HG02981 (cell line): Measurements from ENCODE around the gene SRSF9.
"Not testable (repeated sequence)": the region's sequence is repeated elsewhere in the genome, so short reads cannot be mapped to it uniquely, and the experiment has no call there.

Experiments used
- ATAC-seq: cut with Tn5 transposase; IDR thresholded peaks from one replicate; pipeline ENCODE4 v1.9.1; 2021; ENCODE audit warnings: mild to moderate bottlenecking, moderate library complexity; ENCODE audit not compliant: unreplicated experiment

The SRSF9 gene, protein sequence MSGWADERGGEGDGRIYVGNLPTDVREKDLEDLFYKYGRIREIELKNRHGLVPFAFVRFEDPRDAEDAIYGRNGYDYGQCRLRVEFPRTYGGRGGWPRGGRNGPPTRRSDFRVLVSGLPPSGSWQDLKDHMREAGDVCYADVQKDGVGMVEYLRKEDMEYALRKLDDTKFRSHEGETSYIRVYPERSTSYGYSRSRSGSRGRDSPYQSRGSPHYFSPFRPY

DNA sequence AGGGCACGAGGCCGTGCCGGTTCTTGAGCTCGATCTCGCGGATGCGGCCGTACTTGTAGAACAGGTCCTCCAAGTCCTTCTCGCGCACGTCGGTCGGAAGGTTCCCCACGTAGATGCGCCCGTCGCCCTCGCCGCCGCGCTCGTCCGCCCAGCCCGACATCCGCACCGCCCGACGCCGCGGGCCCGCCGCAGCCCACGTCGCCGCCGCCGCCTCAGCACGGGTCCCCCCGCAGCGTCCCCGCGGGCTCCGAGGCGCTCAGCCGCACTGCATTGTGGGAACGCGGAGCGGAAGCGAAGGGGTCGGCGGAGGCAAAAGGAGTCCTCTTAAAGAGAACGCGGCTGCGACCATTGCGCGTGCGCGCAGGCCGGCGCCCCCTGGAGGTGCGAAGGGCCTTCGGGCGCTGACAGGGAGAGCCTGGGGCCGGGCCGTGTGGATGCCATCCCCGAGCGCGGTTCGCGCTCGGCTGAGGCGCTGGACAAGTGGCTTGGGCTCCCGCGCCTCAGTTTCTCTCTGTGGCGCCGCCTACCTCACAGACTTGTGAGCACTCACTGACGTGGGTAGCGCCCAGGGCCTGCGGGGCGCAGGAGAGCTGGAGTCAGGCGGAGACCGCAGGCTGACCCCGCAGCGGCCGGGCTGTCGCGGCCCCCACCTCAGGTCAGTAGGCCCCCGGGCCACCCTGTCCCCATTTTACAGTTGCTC is at the start of gene SRSF9:
TSS of gene SRSF9 (minus strand) at position 299 of the 700 bp plus-strand sequence. CDS start at position 160, 139 bp downstream.
- peak; percentile 85 for ATAC-seq

DNA sequence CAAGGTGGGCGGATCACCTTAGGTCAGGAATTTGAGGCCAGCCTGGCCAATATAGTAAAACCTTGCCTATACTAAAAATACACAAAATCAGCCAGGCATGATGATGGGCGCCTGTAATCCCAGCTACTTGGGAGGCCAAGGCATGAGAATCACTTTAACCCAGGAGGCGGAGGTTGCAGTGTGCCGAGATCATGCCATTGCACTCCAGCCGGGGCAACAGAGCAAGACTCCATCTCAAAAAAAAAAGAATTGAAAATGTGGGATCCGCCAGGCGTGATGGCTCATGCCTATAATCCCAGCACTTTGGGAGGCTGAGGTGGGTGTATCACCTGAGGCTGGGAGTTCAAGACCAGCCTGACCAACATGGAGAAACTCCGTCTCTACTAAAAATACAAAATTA is 49.8 kb upstream of the SRSF9 start:
- ATAC-seq, result not testable (repeated sequence)

DNA sequence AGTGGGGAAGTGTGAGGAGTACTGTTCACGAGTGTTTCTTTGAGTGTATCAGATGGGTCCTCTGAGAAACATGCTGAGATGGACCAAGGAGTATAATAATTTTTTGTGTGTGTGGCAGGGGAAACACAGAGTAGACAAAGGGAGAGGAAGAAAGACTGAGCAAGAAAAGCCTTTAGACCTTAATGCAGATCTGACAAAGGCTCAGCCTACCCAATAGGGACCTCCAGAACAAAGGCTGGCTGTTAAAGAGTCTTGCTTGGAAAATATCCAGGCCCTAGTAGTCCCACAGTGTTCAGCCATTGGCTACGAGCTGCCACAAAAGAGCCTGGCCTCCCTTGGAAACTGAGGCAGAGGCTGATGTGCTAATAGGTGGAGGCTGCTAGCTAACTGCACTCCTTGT is 45.9 kb upstream of the SRSF9 start:
- ATAC-seq, result no peak

DNA sequence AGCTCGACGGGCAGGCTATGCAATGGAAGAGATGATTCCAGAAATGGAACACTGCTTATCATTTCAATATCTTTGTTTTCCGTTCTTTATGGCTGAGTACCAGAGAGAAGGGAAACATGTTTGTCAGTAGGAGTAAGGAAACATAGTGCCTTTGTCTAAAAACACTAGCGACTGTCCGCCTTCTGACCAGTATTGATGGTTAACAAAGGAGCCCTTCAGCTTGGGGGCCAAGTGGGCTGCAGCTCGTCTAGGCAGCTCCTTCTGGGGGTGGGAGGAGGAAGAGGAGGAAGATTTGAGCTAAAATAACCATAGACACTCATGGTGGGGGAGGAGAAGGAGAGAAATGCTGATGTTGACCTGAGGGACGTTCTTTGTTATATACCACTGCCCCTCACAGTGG is 44.5 kb upstream of the SRSF9 start:
- ATAC-seq, result no peak

DNA sequence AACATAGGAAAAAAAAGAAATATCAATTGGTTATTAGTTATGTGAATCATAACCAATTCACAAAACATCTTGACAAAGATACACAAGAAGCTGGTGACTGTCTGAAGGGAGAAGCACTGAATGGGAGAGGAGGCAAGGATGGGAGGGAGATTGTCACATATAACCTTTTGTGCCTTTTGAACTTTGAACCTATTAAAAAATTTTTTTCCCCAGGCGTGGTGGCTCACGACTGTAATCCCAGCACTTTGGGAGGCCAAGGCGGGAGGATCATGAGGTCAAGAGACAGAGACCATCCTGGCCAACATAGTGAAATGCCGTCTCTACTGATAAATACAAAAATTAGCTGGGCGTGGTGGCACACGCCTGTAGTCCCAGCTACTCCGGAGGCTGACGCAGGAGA is 39.0 kb upstream of the SRSF9 start:
- ATAC-seq, result no peak

DNA sequence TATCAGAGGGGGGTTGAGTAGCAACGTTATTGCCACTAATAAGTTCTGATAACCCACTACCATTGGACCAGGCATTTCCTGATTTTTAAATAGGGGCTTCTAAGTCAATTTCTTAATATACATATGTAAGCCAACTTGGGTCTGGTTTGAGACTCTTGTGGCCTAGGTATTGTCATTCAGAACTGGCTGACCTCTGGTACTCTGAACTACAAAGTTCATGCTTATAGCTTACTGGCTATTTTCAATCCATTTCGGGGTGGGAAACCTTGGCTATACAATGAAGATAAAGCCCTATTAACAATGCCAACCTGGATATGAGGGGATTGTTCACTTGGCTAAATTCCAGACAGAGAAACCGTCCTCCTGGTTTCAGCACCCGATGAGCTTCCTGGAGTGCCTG is 35.0 kb upstream of the SRSF9 start:
- ATAC-seq, result no peak

DNA sequence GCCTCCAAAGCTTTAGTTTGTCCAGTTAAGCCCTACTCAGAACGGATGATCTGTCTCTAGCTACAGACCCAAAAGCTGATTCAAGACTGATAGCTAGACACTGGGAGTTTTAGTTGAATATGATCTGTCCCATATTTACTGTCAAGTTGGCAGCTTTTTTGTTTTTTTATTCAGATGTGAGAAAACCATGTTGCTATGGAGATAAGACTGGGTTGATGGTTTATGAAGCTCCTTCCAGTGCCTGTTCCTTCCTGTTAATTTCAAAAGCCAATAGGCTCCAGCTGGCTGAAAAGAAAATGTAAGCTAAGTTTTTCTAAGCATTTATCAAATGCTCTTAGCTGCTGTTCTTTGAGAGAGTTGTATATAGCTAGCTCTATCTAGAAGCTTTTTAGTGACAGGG is 31.0 kb upstream of the SRSF9 start:
- no peak for ATAC-seq

DNA sequence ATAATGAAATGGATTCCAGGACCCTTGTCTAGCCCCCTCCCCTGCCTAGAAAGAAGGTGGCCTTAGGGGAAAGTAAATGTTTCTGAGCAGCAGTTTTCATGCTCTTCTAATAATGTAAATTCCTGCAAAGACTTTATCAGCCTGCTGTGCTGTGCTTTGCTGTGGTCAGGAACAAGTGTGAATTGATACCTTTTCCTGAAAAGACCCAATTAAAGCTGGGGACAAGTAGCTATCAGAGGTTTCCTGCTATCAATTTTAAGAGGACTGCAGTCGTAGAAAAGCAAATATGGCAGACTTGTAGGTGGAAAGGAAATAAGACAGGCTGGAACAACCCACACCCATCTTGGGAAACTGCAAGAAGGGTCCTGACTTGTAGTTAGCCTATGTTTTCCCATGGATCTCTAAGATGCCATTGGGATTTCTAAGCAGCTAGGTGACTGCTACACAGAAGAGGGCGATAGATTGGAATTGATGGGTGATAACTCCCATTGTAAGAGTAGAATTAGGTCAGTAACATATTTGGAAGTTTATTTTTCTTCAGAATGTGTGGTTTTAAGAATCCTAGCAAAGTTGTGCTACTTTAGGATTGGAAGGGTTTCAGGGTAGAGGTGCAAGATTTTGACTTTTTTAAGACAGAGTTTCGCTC is 29.4 kb upstream of the SRSF9 start:
- ATAC-seq, result no peak

DNA sequence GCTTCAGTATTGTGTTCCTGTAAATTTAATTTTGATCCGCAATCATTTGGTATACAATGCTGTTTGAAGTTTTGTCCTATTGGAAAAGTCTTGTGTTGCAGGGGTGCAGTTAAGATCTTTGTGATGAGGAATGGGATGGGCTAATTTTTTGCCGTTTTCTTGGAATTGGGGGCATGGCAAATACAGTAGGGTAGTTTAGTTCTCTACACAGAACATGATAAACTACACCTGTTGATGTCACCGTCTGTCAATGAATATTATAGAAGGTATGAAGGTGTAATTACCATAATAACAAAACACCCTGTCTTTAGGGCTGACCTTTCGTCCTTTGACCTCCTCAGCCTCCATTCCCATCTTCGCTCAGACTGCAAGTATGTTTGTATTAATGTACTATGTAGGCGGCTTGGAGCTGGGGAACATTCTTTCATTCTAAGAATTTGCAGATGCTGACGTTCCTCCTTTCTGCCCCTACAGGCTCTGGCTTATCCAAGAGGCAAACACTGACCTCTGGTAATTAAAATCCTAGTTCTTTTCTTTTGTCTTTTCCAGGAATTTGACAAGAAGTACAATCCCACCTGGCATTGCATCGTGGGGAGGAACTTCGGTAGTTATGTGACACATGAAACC is 28.1 kb upstream of the SRSF9 start:
- no peak for ATAC-seq

DNA sequence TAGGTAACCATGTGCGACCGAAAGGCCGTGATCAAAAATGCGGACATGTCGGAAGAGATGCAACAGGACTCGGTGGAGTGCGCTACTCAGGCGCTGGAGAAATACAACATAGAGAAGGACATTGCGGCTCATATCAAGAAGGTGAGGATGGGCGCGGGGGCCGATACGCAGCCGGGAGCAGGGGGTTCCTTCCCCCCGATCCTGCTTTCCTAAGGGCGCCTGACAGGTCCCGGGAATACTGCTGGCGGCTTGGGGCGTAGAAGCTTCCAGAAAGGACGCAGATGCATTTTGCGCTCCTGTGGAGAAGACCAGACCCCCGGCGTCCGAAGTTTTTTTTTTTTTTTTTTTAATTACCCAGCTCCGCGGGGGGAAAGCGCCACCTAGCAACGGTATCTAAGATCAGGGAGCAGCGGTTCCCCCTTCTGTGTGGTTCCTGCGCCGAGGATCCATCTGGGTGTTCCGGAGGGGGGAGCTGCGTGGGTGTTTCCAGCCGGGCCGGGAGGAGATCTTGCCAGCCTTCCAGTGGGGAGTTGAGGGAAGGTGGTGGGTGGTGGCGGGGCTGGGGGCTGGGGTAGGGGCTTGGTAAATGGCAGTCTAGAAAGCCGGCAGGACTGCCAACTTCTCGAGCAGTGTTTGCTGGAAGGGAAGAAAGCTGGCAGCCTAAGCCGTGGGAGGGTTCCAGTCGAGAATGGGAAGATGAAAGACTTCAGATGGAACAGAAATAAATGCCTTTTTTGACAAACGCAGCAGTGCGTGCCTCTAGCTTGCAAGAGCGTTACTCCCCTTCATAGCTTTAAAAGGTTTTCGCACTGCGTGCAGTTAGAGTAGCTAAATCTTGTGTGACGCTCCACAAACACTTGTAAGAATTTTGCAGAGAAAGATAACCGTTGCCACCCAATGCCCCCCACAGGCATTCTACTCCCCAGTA is 27.1 kb upstream of the SRSF9 start:
- ATAC-seq, result peak; percentile 14

DNA sequence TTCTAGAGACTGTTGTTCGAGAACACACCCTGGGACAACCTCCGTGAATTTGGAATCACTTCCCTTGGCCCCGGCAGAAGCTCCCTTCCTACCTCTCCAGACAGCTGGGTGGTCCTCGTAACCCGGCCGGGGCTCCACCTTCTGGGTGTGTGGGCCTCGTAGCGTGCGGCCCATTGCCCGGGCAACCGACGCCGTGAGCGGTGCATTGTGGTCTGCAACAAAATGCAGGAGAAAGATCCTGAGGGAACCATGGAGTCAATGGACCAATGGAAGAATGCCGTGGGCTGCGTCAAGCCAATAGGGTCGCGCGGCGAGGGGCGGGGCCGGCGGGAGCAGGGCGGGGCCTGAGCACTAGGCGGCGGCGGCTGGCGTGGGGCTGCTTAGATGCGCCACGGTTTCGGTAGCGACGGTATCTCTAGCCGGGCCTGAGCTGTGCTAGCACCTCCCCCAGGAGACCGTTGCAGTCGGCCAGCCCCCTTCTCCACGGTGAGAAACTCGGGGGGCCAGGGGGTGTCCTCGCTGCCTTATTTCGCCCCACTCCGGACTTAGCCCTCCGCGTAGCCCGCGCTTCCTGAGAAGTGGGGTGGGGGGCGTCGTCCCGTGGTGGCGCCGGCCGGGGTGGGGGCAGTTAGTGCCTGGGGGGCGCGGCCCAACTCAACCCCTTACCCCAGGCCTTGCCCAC is 26.3 kb upstream of the SRSF9 start, which contains the start of gene DYNLL1:
TSS of gene DYNLL1 (plus strand) at position 383 of the 682 bp plus-strand sequence. CDS start 309 bp downstream, outside the sequence.
- peak; percentile 91 for ATAC-seq

DNA sequence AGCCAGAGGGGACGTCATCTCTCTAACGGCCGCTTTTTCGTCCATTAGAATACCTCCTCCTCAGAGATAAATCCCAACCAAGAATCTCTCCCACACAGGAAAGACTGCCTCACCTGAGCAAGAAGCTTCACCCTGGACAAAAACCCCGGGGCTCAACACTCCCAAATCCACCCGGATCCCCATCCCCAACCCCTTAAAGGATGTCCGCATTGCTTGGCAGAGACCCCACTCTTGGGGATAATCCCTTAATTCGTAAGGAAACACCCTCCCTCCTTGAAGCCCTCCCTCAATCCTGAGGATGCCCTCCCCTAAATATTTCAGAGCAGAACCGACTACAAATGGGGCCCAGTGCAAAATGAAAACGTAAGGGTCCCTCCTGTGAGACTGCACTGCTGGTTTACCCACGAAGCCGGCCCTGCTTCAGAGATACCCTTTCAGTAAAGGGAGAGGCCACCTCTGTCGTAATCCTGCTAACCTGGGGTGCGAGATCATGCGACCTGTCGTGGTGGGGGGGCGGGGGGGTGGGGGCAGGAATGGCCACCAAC is 25.7 kb upstream of the SRSF9 start:
- no peak for ATAC-seq

DNA sequence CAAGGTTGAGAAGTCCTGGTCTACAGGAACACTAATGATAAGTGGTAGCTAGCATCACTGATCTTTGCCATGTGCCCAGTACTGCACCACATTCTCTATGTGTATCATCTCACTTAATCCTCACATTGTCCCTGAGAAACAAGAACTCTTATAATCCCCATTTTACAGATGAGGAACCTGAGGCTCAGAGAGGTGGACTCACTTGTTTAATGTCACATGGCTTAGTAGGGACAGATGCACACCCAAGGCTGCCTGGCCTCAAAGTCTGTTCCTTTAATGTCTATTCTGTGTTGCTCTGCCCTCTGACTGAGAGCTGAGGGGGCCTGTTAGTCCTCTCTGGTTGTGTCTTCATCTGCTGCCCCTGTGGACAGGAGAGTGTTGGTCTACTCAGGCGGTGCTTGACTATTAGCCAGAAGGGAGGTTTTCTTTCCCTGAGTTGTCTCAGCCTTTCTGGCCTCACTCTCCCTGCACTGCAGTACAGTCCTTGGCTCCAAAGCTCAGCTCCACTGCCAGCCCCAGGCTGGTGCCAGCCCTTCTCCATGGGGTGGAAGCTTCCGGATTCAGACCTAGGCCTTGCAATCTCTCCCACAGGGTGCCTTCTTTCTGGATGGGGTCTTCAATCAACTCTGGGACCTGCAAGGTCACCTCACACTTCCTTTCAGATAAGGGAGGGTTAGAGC is 21.4 kb upstream of the SRSF9 start:
- no peak for ATAC-seq

DNA sequence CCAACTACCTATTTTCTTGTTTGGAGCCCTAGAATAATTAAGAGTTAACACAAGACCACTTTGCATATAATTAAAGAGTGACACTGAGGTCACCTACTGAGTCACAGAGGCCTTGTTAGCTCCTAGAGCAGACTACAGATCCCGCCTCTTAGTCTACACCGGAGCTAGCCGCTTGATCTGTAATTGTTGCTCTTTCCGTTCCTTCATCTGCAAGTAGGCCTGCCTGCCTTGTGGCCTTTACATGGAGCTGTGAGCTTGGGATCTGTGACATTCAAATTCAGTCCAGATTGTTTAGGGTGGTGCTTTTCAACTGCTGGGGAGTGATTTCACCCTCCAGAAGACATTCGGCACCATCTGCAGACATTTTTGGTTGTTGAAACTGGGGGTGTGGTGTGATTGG is 20.8 kb upstream of the SRSF9 start:
- no peak for ATAC-seq

DNA sequence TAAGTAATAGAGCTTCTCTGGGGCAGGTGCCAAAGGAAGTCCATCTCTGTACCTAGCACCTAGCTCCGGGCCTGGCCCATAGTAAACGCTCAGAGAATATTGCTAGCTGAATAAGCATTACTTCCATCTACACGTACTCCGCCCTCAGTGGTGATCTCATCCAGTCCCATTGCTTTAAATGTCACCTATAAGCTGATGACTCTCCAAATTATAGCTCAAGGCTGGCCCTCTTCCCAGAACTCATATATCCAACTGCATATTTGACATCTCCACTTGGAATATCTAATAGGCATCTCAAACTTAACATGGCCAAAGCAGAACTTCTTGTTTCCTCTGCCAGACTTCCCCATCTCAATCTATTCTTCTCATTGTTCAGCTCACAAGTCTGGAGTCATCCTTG is 19.5 kb upstream of the SRSF9 start:
- ATAC-seq, result no peak

DNA sequence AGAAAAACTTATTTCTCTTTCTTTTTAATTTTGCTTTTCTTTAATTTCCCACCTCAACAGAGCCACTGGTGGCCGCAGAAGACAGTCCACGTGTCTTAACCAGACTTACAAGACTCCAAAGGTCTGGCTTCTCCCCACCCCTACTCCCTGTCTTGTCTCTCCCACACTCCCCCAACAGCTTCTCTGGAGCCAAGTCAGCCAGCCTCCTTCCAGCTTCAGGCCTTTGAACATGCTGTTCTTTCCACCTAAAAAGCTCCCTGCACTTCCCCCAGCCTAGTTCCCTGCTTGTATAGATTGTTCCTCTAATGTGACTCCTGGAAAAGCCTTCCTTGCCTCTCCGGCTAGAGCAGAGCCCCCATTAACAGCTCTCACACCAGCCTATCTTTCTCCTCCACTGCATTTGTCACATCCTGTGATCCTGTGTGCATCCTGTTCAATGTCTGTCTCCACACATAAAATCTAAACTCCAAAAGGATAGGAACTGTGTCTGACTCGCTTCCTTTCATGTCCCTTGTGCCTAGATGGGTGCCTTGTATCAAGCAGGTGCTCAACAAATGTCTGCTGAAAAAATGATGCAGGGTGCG is 18.6 kb upstream of the SRSF9 start:
- ATAC-seq, result no peak

DNA sequence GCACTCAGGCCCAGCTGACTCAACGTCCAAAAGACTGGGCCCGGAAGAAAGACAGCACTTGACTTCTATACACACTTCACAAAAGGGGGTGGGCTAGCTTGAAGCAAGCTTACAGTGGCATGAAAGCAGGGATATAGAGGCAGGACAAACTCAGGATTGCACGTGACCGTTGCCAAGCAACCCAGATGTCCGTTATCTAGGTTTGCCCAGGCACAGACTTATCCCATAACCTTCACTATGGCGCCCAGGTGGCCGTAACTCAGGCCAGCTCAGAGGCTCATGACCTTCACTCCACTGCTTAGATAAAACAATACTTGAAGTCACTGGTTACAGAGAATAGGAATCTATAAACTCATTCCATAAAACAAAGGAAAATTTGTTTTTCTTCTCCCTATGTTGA is 18.0 kb upstream of the SRSF9 start:
- ATAC-seq, result not testable (repeated sequence)

DNA sequence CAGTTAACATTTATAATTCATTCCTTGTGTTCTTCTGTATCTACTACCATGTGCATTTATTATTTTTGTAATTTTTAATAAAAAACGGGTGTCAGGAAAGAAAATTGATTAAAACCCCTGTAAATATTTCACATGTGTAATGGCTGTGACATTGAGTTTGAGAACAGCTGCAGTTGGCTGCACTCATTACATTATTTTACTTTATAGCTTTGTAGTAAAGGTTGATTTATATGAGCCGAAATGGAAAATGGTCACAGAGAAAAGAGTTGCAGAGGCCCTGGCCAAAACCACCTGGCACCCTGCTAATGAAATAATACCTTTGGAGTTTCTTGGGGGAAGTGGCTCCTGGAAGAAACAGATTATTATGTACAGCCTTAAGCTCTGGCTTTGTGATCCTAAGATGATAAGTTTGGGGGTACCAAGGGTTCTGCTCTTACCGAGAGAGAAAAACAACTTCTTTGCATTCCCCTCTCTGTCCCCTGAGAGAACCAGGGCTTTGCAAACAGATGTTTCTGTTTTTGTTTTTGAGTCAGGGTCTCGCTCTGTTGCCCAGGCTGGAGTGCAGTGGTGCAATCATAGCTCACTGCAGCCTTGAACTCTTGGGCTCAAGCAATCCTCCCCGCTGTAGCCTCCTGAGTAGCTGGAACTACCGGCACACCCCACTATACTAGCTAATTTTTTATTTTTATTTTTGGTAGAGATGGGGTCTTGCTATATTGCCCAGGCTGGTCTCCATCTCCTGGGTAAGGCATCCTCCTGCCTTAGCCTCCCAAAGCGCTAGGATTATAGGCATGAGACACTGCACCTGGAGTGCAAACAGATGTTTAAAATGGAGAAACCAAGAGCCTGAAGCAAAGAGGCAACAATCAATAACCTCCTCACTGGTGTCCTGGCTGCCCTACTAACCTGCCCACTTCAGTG is 16.7 kb upstream of the SRSF9 start:
- no peak for ATAC-seq
